ENCODE data around the gene PFKFB4. TPM values are rescaled to one million over a fixed set of nuclear protein-coding genes. Genes with fewer than 3 reads are reported as not detected.

Gene PFKFB4
- total RNA-seq, 1 experiment from 2014 or later = 20.3 TPM

DNA sequence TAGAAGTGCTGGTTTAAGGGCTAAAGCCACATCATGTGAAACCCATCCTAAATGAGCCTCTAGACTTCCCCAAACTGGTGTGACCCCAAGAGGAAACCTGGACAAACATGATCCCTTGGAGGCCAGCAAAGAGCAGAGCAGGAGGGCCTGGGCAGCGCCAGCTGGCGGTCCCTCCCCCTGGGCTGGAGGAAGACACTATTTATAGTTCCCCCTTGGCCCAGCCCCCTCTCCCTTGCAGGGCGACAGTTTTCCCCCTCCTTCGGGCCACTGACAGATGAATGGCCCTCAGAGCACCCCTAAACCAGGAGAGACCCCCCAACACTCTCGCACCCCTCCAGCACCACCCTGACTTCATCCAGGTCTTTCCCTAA lies 4.0 kb upstream of the PFKFB4 start:
- intact Hi-C loops (cut with micrococcal nuclease) = no loop called here
- CTCF ChIA-PET = interaction anchor here (1.8 kb wide), 1 partner anchor 125 kb away, joined by 4 read pairs; no protein-coding TSS in a partner anchor
- H3K79me2 ChIP-seq (ENCODE audit: insufficient read depth, low read length) = peaks cover 7% of the 10 kb centered on the region; the same call in 1 of the 2 replicates

More for the DNA sequence above, 4.0 kb upstream of the PFKFB4 start:
- H3K36me3 ChIP-seq (ENCODE audit: control insufficient read depth in 1 of 2, insufficient read depth in 2 of 2, low read length in 2 of 2) = no peaks in the 10 kb centered on the region
- no peak for DNase-seq (ENCODE audit: low read depth, low spot score)
- H3K27ac ChIP-seq (ENCODE audit: low read depth, low read length) = peak overlapping the region; percentile 48; the same call in 1 of the 2 replicates
- no peak for TF ChIP-seq RAD21 (IDR thresholded peaks at IDR 0.05; ENCODE audit: low read depth)
- no peak for TF ChIP-seq TCF7L2 (IDR thresholded peaks at IDR 0.05; ENCODE audit: borderline replicate concordance, extremely low read depth, insufficient read depth, insufficient read length)
- no peak for TF ChIP-seq ZNF274 (IDR thresholded peaks at IDR 0.05; ENCODE audit: low read depth, low read length)
- no peak for TF ChIP-seq CEBPB (IDR thresholded peaks at IDR 0.05; ENCODE audit: low read depth)
- TF ChIP-seq ZFX (IDR thresholded peaks at IDR 0.05) = no peak
- TF ChIP-seq, protein P1, sequence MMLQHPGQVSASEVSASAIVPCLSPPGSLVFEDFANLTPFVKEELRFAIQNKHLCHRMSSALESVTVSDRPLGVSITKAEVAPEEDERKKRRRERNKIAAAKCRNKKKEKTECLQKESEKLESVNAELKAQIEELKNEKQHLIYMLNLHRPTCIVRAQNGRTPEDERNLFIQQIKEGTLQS (IDR thresholded peaks at IDR 0.05) = no peak
- TF ChIP-seq EGR1 (IDR thresholded peaks at IDR 0.05; ENCODE audit: low read depth) = no peak
- no peak for TF ChIP-seq MAX (IDR thresholded peaks at IDR 0.05)
- TF ChIP-seq SIN3A (IDR thresholded peaks at IDR 0.05; ENCODE audit: low read depth) = no peak
- no peak for TF ChIP-seq SP1 (IDR thresholded peaks at IDR 0.05; ENCODE audit: low read depth)
- TF ChIP-seq ELF1 (IDR thresholded peaks at IDR 0.05; ENCODE audit: borderline replicate concordance, low read depth) = no peak
- no peak for TF ChIP-seq JUND (IDR thresholded peaks at IDR 0.05)
- TF ChIP-seq CTCF (IDR thresholded peaks at IDR 0.05 in 2 of 3, conservative IDR thresholded peaks at IDR 0.05 in 1 of 3; ENCODE audit: borderline replicate concordance in 1 of 3, insufficient read depth in 1 of 3, low read depth in 2 of 3, low read length in 2 of 3) = no peak
- H3K27me3 ChIP-seq (ENCODE audit: insufficient read depth, low read length) = no peaks in the 10 kb centered on the region
- no peaks in the 10 kb centered on the region for H3K9me2 ChIP-seq (ENCODE audit: insufficient read depth)
- no peak for ATAC-seq
- peak overlapping the region; percentile 57 for H3K4me2 ChIP-seq (ENCODE audit: low read length)
- ChIA-PET RAD21 (ENCODE audit: low non-redundant PET in 1 of 2, low total read pairs in 2 of 2, uncharacterized antibody in 2 of 2, unreplicated experiment in 2 of 2) (interaction anchor here in 1 of 2 experiments (0.7 kb wide), 1 partner anchor 19 kb away, joined by 4 read pairs; no protein-coding TSS in a partner anchor), POLR2A (interaction anchor here (1.5 kb wide), 1 partner anchor 87 kb away, joined by 4 read pairs; no protein-coding TSS in a partner anchor)
- H3K4me1 ChIP-seq (ENCODE audit: control insufficient read depth in 1 of 2, insufficient read depth in 2 of 2, low read length in 2 of 2) = peaks cover 51 to 88% of the 10 kb centered on the region in 2 experiments
- no TSS peak for BruUV-seq (replicated peaks)
- H3K4me3 ChIP-seq (replicated peaks in 1 of 2; ENCODE audit: low read depth in 1 of 2, low read length in 2 of 2) = 0 out of 4 replicates have a peak overlapping the region, but pooled peaks of 1 of the 2 experiments have one; percentile 2
- H2AFZ ChIP-seq (ENCODE audit: low read depth, low read length, poor library complexity, severe bottlenecking) = no peak overlapping the region
- H3K9me3 ChIP-seq (ENCODE audit: control insufficient read depth in 1 of 2, insufficient read depth in 1 of 2, low read depth in 1 of 2, low read length in 2 of 2) = no peaks in the 10 kb centered on the region
- H4K20me1 ChIP-seq (ENCODE audit: insufficient read depth) = no peaks in the 10 kb centered on the region
- H3K9ac ChIP-seq (ENCODE audit: low read length) = no peak overlapping the region
